Bronchial epithelial cell (primary cell): Measurements from ENCODE around the gene PCCA. TPM values are rescaled to one million over a fixed set of nuclear protein-coding genes. Genes with fewer than 3 reads are reported as not detected.

Experiments used
- DNase-seq: peaks from one replicate; pipeline ENCODE4 v3.0.0-alpha.2; 2010; ENCODE audit warnings: low read depth
- FAIRE-seq: peaks from 2 replicates; lab custom pipeline; 2011; peaks lifted over from hg19 to GRCh38; lab: Jason Lieb, UNC
- H3K27me3 ChIP-seq: 2 replicates; pipeline ENCODE4 v1.5.1; 2011; ENCODE audit warnings: low read length; ENCODE audit not compliant: control insufficient read depth, insufficient read depth
- H3K36me3 ChIP-seq: 2 replicates; pipeline ENCODE4 v1.5.1; 2011; ENCODE audit warnings: low read length; ENCODE audit not compliant: control insufficient read depth, insufficient read depth
- H3K4me3 ChIP-seq: 2 replicates; pipeline ENCODE4 v1.5.1; 2011; ENCODE audit warnings: mild to moderate bottlenecking, low read depth, low read length, control low read depth
- CTCF ChIP-seq: IDR thresholded peaks from 2 replicates; pipeline ENCODE4 v1.5.1; 2011; ENCODE audit warnings: mild to moderate bottlenecking, moderate library complexity, low read length, control low read depth, inconsistent platforms; ENCODE audit not compliant: insufficient read depth, severe bottlenecking
- total RNA-seq: library from RNA; depleted of rRNA; stranded (reverse); fragments of >200 nt; gene quantifications from 2 replicates; pipeline ENCODE4 v1.2.1, GENCODE V29; 2014

Gene PCCA
- total RNA-seq, 1 donor from 2014 or later: 27.1 TPM

DNA sequence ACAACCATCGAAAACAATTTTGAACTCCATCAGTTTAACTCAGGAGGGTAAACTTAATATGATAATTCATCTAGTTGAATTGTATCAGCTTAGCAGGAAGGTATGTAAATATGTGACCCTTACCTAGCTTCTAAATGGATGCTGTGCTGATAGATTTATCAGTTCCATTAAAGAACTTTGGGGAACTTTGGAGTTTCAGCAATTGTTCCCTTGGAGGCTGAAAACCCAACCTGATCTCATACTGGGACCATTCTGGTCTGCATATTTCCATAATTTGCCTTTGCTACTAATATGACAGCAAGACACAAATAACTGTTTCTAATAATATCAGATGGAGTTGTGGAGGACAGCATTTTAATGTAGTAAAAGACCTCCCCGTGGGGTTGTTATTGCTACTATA lies 371.9 kb downstream of the PCCA start:
- Histone ChIP-seq H3K4me3 (no peak overlapping the region), H3K27me3 (no peaks in the 10 kb centered on the region), H3K36me3 (no peaks in the 10 kb centered on the region)
- DNase-seq (no peak), FAIRE-seq (no peak)
- no peak for TF ChIP-seq CTCF

DNA sequence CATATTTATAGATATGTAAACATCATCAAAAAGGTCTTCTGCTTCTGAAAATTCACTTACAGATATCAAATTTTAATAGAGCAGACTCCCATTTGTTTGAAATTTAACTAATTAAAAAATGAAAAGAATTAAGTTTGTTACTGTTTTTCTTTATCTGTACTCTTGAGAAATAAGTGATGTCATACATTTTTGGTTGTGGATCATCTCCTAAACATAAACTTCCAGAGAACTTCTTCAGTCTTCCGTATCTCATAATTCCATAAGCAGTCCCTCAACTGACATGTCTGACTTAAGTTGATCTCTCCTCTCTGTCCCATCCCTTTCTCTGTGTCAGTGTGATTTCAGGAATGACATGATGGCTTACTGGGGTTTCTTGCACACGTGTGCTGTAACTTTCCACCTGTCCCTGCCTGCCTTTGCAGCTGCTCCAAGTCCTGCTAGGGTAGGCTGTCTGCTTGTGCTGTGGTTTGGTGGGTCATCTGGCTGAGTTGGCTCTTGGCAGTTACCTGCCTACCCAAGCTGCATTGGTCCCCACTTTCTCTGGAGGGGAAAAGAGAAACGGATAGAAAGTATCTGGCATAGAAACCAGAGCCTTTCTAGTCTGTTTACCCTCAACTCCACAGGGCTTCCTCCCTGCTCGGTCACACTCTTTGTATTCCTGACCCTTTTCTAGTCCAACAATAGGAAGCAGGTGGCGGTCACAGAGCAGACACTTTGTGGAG lies 372.6 kb downstream of the PCCA start:
- Histone ChIP-seq H3K36me3 (no peaks in the 10 kb centered on the region), H3K27me3 (no peaks in the 10 kb centered on the region), H3K4me3 (no peak overlapping the region)
- TF ChIP-seq CTCF: no peak
- FAIRE-seq: no peak
- DNase-seq: no peak

- Histone ChIP-seq H3K27me3 (no peaks in the 10 kb centered on the region), H3K4me3 (no peak overlapping the region), H3K36me3 (no peaks in the 10 kb centered on the region)
- FAIRE-seq (no peak), DNase-seq (no peak)
- TF ChIP-seq CTCF: no peak
Observed at GRCh38 chr13:100464006-100464405, 375.1 kb downstream of the PCCA start.

GRCh38 chr13:100465558-100465957 lies 376.7 kb downstream of the PCCA start:
- H3K4me3 ChIP-seq: no peak overlapping the region

GRCh38 chr13:100470866-100471505 lies 382.1 kb downstream of the PCCA start:
- no peak for DNase-seq
- FAIRE-seq: no peak
- Histone ChIP-seq H3K4me3 (no peak overlapping the region), H3K36me3 (no peaks in the 10 kb centered on the region), H3K27me3 (no peaks in the 10 kb centered on the region)
- TF ChIP-seq CTCF: no peak

More at GRCh38 chr13:100465558-100465957, 376.7 kb downstream of the PCCA start:
- H3K36me3 ChIP-seq: no peaks in the 10 kb centered on the region
- DNase-seq: no peak
- no peak for TF ChIP-seq CTCF
- FAIRE-seq: no peak
- H3K27me3 ChIP-seq: no peaks in the 10 kb centered on the region
